Lower leg skin (tissue), 3 donors: Measurements from ENCODE around the gene SPATA19.

Source experiments
- CTCF ChIP-seq, 3 donors: fragments of 450-650 bp; IDR thresholded peaks; one replicate each; pipeline ENCODE4 v1.5.1; 2016; ENCODE audit warnings: antibody characterized with exemption in 3 of 3, mild to moderate bottlenecking in 3 of 3, moderate library complexity in 2 of 3
- POLR2A ChIP-seq, 2 donors: fragments of 450-650 bp; IDR thresholded peaks; one replicate each; pipeline ENCODE4 v1.6.1; 2016 to 2017; ENCODE audit warnings: antibody characterized with exemption in 2 of 2, mild to moderate bottlenecking in 1 of 2, moderate library complexity in 1 of 2

GRCh38 chr11:133803026-133803425 is 42.3 kb downstream of the SPATA19 start:
- TF ChIP-seq CTCF (IDR thresholded peaks at IDR 0.05) (no peak), POLR2A (IDR thresholded peaks at IDR 0.05) (no peak)
